Epithelial cell of esophagus (primary cell): Measurements from ENCODE around the gene SCN7A.
"Not testable (repeated sequence)": the region's sequence is repeated elsewhere in the genome, so short reads cannot be mapped to it uniquely, and the experiment has no call there.

Experiments used
- DNase-seq: peaks from one replicate; pipeline ENCODE4 v3.0.0; 2010; ENCODE audit warnings: low read depth
- H3K4me3 ChIP-seq: 2 replicates; pipeline ENCODE4 v1.5.1; 2011; ENCODE audit warnings: mild to moderate bottlenecking, low read length, control low read depth
- CTCF ChIP-seq: IDR thresholded peaks from 2 replicates; pipeline ENCODE4 v1.5.1; 2011; ENCODE audit warnings: low read depth, mild to moderate bottlenecking, low read length, control low read depth, inconsistent platforms; ENCODE audit not compliant: insufficient read depth; ENCODE audit errors: missing control alignments

Gene SCN7A

GRCh38 chr2:166410828-166411472 is 83.1 kb downstream of the SCN7A start:
- H3K4me3 ChIP-seq = no peak overlapping the region
- peak; percentile 93 for DNase-seq
- no peak for TF ChIP-seq CTCF

- DNase-seq = not testable (repeated sequence)
These were observed 86.3 kb downstream of the SCN7A start for GRCh38 chr2:166407746-166408145.

GRCh38 chr2:166406374-166406773 is 87.7 kb downstream of the SCN7A start:
- no peak overlapping the region for H3K4me3 ChIP-seq
- no peak for TF ChIP-seq CTCF
- DNase-seq = peak; percentile 2

More at GRCh38 chr2:166407746-166408145, 86.3 kb downstream of the SCN7A start:
- H3K4me3 ChIP-seq = not testable (repeated sequence)

GRCh38 chr2:166405569-166405926 is 88.5 kb downstream of the SCN7A start:
- TF ChIP-seq CTCF = no peak
- no peak overlapping the region for H3K4me3 ChIP-seq
- DNase-seq = no peak

GRCh38 chr2:166404831-166405568 is 89.0 kb downstream of the SCN7A start:
- H3K4me3 ChIP-seq = no peak overlapping the region
- no peak for TF ChIP-seq CTCF
- no peak for DNase-seq

GRCh38 chr2:166394245-166394644 is 99.8 kb downstream of the SCN7A start:
- no peak for DNase-seq
- no peak overlapping the region for H3K4me3 ChIP-seq
- TF ChIP-seq CTCF = no peak

- DNase-seq = no peak
- no peak overlapping the region for H3K4me3 ChIP-seq
- TF ChIP-seq CTCF = no peak
These were observed 101.0 kb downstream of the SCN7A start for GRCh38 chr2:166393008-166393407.
